ENCODE data around the gene SORBS1. TPM values are rescaled to one million over a fixed set of nuclear protein-coding genes. Genes with fewer than 3 reads are reported as not detected.

Gene SORBS1
- total and polyA plus RNA-seq, 9 of the 15 experiments (the other 6 are each of a cell fraction or from before 2014, with no cell fraction given) = 2.0 to 13.3 (median 6.5) TPM

- POLR2A ChIA-PET = interaction anchor here (1.1 kb wide), 1 partner anchor 216 kb away, joined by 6 read pairs; no protein-coding TSS in a partner anchor
- H3K27ac ChIP-seq (ENCODE audit: extremely low read depth, low read depth, low read length) = no peak overlapping the region
- H3K27me3 ChIP-seq (ENCODE audit: control insufficient read depth in 2 of 2, insufficient read depth in 2 of 2, low read length in 2 of 2) = no peaks in the 10 kb centered on the region
- WGBS (ENCODE audit: insufficient coverage, low coverage, missing lambda C conversion rate) = 78% methylated on average over 5 of the region's 5 CpGs
- in situ Hi-C loops (cut with MboI) = loop anchor here (25.0 kb wide), 1 partner anchor 449 kb away; no protein-coding TSS in a partner anchor
- no peaks in the 10 kb centered on the region for H4K20me1 ChIP-seq (replicated peaks; ENCODE audit: control insufficient read depth, insufficient read depth, low read length)
- BruUV-seq (replicated peaks) = no TSS peak
- no peaks in the 10 kb centered on the region for H3K79me2 ChIP-seq (ENCODE audit: control insufficient read depth, insufficient read depth, low read length)
- intact Hi-C loops (cut with micrococcal nuclease) = no loop called here
- H3K9me1 ChIP-seq (ENCODE audit: control insufficient read depth, insufficient read depth, low read length) = no peaks in the 10 kb centered on the region
- no peak overlapping the region for H3K4me2 ChIP-seq (ENCODE audit: insufficient read depth, low read length)
- H3K9ac ChIP-seq (ENCODE audit: insufficient read depth in 1 of 2, low read depth in 2 of 2, low read length in 2 of 2) = no peak overlapping the region
- no peak for DNase-seq (ENCODE audit: extremely low read depth in 1 of 4, low spot score in 3 of 4)
- H3K9me3 ChIP-seq (replicated peaks; ENCODE audit: control insufficient read depth, insufficient read depth, low read depth, low read length) = no peaks in the 10 kb centered on the region
- H3K4me1 ChIP-seq (replicated peaks in 1 of 2; ENCODE audit: control insufficient read depth in 2 of 2, insufficient read depth in 2 of 2, low read length in 2 of 2) = no peaks in the 10 kb centered on the region; a peak in 1 of 5 replicates
- FAIRE-seq = no peak
- TF ChIP-seq ZBTB9 (CRISPR knock-in tag; IDR thresholded peaks at IDR 0.05) (no peak), ZNF24 (IDR thresholded peaks at IDR 0.05) (no peak), PPARD (CRISPR knock-in tag; IDR thresholded peaks at IDR 0.05) (no peak), POLR2AphosphoS5 (IDR thresholded peaks at IDR 0.05; ENCODE audit: control insufficient read depth, insufficient read depth, low read depth, low read length) (no peak), CTCF (IDR thresholded peaks at IDR 0.05 in 2 of 3, conservative IDR thresholded peaks at IDR 0.05 in 1 of 3; ENCODE audit: insufficient read depth in 2 of 3, low read depth in 1 of 3, low read length in 3 of 3) (no peak), ZNF717 (CRISPR knock-in tag; IDR thresholded peaks at IDR 0.05) (no peak), BACH1 (tag; IDR thresholded peaks at IDR 0.05) (no peak), DACH1 (IDR thresholded peaks at IDR 0.05; ENCODE audit: partially characterized antibody) (no peak), HMG20B (CRISPR knock-in tag; IDR thresholded peaks at IDR 0.05) (no peak), ZNF79 (CRISPR knock-in tag; IDR thresholded peaks at IDR 0.05; ENCODE audit: low read depth) (no peak), GABPB2 (CRISPR knock-in tag; conservative IDR thresholded peaks at IDR 0.05) (no peak), SAP30 (IDR thresholded peaks at IDR 0.05; ENCODE audit: borderline replicate concordance, insufficient read depth, low read depth, low read length, poor library complexity, severe bottlenecking) (no peak), ZNF696 (CRISPR knock-in tag; conservative IDR thresholded peaks at IDR 0.05) (no peak), SMC3 (conservative IDR thresholded peaks at IDR 0.05; ENCODE audit: insufficient read depth, low read depth, low read length) (no peak)
- TF ChIP-seq, protein P1, sequence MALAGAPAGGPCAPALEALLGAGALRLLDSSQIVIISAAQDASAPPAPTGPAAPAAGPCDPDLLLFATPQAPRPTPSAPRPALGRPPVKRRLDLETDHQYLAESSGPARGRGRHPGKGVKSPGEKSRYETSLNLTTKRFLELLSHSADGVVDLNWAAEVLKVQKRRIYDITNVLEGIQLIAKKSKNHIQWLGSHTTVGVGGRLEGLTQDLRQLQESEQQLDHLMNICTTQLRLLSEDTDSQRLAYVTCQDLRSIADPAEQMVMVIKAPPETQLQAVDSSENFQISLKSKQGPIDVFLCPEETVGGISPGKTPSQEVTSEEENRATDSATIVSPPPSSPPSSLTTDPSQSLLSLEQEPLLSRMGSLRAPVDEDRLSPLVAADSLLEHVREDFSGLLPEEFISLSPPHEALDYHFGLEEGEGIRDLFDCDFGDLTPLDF (CRISPR knock-in tag; IDR thresholded peaks at IDR 0.05) = no peak
- no peaks in the 10 kb centered on the region for H3K36me3 ChIP-seq (ENCODE audit: control insufficient read depth, insufficient read depth, low read length)
- H2AFZ ChIP-seq (ENCODE audit: low read depth, low read length) = no peak overlapping the region
- ATAC-seq = no peak
- CTCF ChIA-PET (ENCODE audit: low intra/inter-chr PET ratio) = no interaction called here
- H3K4me3 ChIP-seq = no peak overlapping the region
Measured at GRCh38 chr10:95388109-95388471, 173.1 kb downstream of the SORBS1 start.
